Stomach (tissue), 4 donors: ENCODE data around the gene CLCNKA.
"Not testable (repeated sequence)": the region's sequence is repeated elsewhere in the genome, so short reads cannot be mapped to it uniquely, and the experiment has no call there.

Experiments
- CTCF ChIP-seq, 7 experiments: fragments of 450-650 bp in 4 of 7; fragments of 200-600 bp in 3 of 7; sonication (generic) in 3 of 7; IDR thresholded peaks; one replicate each; pipeline ENCODE4 v1.5.1; 2016 to 2019; ENCODE audit warnings: antibody characterized with exemption in 7 of 7, control low read depth in 2 of 7, mild to moderate bottlenecking in 1 of 7
- POLR2A ChIP-seq, 4 donors: fragments of 450-650 bp; IDR thresholded peaks; one replicate each; pipeline ENCODE4 v1.6.1; 2016; ENCODE audit warnings: antibody characterized with exemption in 4 of 4, control low read depth in 2 of 4, mild to moderate bottlenecking in 1 of 4, moderate library complexity in 1 of 4
- POLR2AphosphoS5 ChIP-seq, 3 donors: sonication (generic); formaldehyde crosslinking; IDR thresholded peaks; one replicate each; pipeline ENCODE4 v1.6.1; 2016; ENCODE audit warnings: antibody characterized with exemption in 3 of 3

GRCh38 chr1:16042654-16043053, 20.8 kb downstream of the CLCNKA start:
- not testable (repeated sequence) for TF ChIP-seq POLR2A, CTCF, POLR2AphosphoS5 (IDR thresholded peaks at IDR 0.05)
